Peyer's patch (tissue), 4 donors: ENCODE data around the gene RAB40B. TPM values are rescaled to one million over a fixed set of nuclear protein-coding genes. Genes with fewer than 3 reads are reported as not detected.

Experiments used
- DNase-seq, 3 donors: peaks; one replicate each; pipeline ENCODE4 v3.0.0-alpha.2; 2017 to 2019
- H3K27ac ChIP-seq, 4 donors: fragments of 200-600 bp; sonication (generic); one replicate each; pipeline ENCODE4 v1.5.1; 2016 to 2019
- H3K27me3 ChIP-seq, 2 donors: fragments of 200-600 bp; sonication (generic); one replicate each; pipeline ENCODE4 v1.5.1; 2019
- H3K36me3 ChIP-seq, 3 donors: fragments of 200-600 bp; sonication (generic); one replicate each; pipeline ENCODE4 v1.5.1; 2016 to 2019
- H3K4me1 ChIP-seq, 4 donors: fragments of 200-600 bp; sonication (generic); one replicate each; pipeline ENCODE4 v1.5.1; 2016 to 2019
- H3K4me3 ChIP-seq, 4 donors: fragments of 200-600 bp; sonication (generic); 1 replicate in 3 of 4; 2 replicates in 1 of 4; pipeline ENCODE4 v1.5.1; 2016 to 2019; ENCODE audit warnings: mild to moderate bottlenecking in 1 of 4
- H3K9me3 ChIP-seq, 4 donors: fragments of 200-600 bp; sonication (generic); one replicate each; pipeline ENCODE4 v1.5.1; 2016 to 2019; ENCODE audit warnings: mild to moderate bottlenecking in 1 of 4
- CTCF ChIP-seq, 6 experiments: fragments of 450-650 bp in 4 of 6; fragments of 200-600 bp in 2 of 6; sonication (generic) in 1 of 6; IDR thresholded peaks; one replicate each; pipeline ENCODE4 v1.5.1; 2017 to 2019; ENCODE audit warnings: antibody characterized with exemption in 6 of 6, mild to moderate bottlenecking in 3 of 6, moderate library complexity in 1 of 6
- POLR2A ChIP-seq, 2 donors: fragments of 450-650 bp; IDR thresholded peaks; one replicate each; pipeline ENCODE4 v1.5.1; 2017; ENCODE audit warnings: antibody characterized with exemption in 2 of 2, mild to moderate bottlenecking in 2 of 2, moderate library complexity in 2 of 2
- total RNA-seq, 4 donors: library from RNA; depleted of rRNA; stranded (reverse); fragments of >200 nt; gene quantifications; one replicate each; pipeline ENCODE4 v1.1.0, GENCODE V29; 2016

The RAB40B gene
- total RNA-seq, 4 donors from 2014 or later = 13.3 to 63.5 (median 29.1) TPM

GRCh38 chr17:82686366-82687324 is 11.9 kb downstream of the RAB40B start:
- TF ChIP-seq CTCF (IDR thresholded peaks at IDR 0.05) = no peak
- DNase-seq = no peak
- H3K27me3 ChIP-seq = no peaks in the 10 kb centered on the region
- no peaks in the 10 kb centered on the region for H3K9me3 ChIP-seq
- H3K4me3 ChIP-seq = no peak overlapping the region
- no peaks in the 10 kb centered on the region for H3K36me3 ChIP-seq
- no peak overlapping the region for H3K27ac ChIP-seq
- no peaks in the 10 kb centered on the region for H3K4me1 ChIP-seq

GRCh38 chr17:82685291-82685690 is 13.2 kb downstream of the RAB40B start:
- H3K27ac ChIP-seq = no peak overlapping the region
- TF ChIP-seq CTCF (IDR thresholded peaks at IDR 0.05) (no peak), POLR2A (IDR thresholded peaks at IDR 0.05) (no peak)
- H3K9me3 ChIP-seq = no peaks in the 10 kb centered on the region
- DNase-seq = no peak
- no peaks in the 10 kb centered on the region for H3K4me1 ChIP-seq
- H3K4me3 ChIP-seq = no peak overlapping the region
- H3K27me3 ChIP-seq = no peaks in the 10 kb centered on the region
- no peaks in the 10 kb centered on the region for H3K36me3 ChIP-seq

- Histone ChIP-seq H3K4me3 (peak overlapping the region in 1 of 4 donors; percentile 25), H3K4me1 (no peaks in the 10 kb centered on the region), H3K9me3 (no peaks in the 10 kb centered on the region), H3K27me3 (no peaks in the 10 kb centered on the region), H3K27ac (peak overlapping the region in 3 of 4 donors; percentile 36 to 67 (median 64)), H3K36me3 (no peaks in the 10 kb centered on the region)
- TF ChIP-seq CTCF (IDR thresholded peaks at IDR 0.05) (no peak), POLR2A (IDR thresholded peaks at IDR 0.05) (no peak)
- peak in 2 of 3 donors; percentile 58 to 71 for DNase-seq
Observed at GRCh38 chr17:82684228-82684841, 14.2 kb downstream of the RAB40B start.

- Histone ChIP-seq H3K27ac (no peak overlapping the region), H3K9me3 (no peaks in the 10 kb centered on the region), H3K27me3 (no peaks in the 10 kb centered on the region), H3K4me1 (no peaks in the 10 kb centered on the region), H3K4me3 (no peak overlapping the region), H3K36me3 (no peaks in the 10 kb centered on the region)
- TF ChIP-seq POLR2A (IDR thresholded peaks at IDR 0.05) (no peak), CTCF (IDR thresholded peaks at IDR 0.05) (no peak)
- no peak for DNase-seq
Observed at GRCh38 chr17:82683534-82683933, 15.0 kb downstream of the RAB40B start.

- TF ChIP-seq POLR2A (IDR thresholded peaks at IDR 0.05) (no peak), CTCF (IDR thresholded peaks at IDR 0.05) (no peak)
- H3K36me3 ChIP-seq = no peaks in the 10 kb centered on the region
- no peak overlapping the region for H3K4me3 ChIP-seq
- no peaks in the 10 kb centered on the region for H3K4me1 ChIP-seq
- H3K27me3 ChIP-seq = no peaks in the 10 kb centered on the region
- no peak for DNase-seq
- no peaks in the 10 kb centered on the region for H3K9me3 ChIP-seq
- no peak overlapping the region for H3K27ac ChIP-seq
Observed at GRCh38 chr17:82681547-82681946, 17.0 kb downstream of the RAB40B start.
